Epithelial cell of esophagus (primary cell): Measurements from ENCODE around the gene AFAP1.

Experiments used
- DNase-seq: peaks from one replicate; pipeline ENCODE4 v3.0.0; 2010; ENCODE audit warnings: low read depth
- H3K4me3 ChIP-seq: 2 replicates; pipeline ENCODE4 v1.5.1; 2011; ENCODE audit warnings: mild to moderate bottlenecking, low read length, control low read depth
- CTCF ChIP-seq: IDR thresholded peaks from 2 replicates; pipeline ENCODE4 v1.5.1; 2011; ENCODE audit warnings: low read depth, mild to moderate bottlenecking, low read length, control low read depth, inconsistent platforms; ENCODE audit not compliant: insufficient read depth; ENCODE audit errors: missing control alignments

The AFAP1 gene

DNA sequence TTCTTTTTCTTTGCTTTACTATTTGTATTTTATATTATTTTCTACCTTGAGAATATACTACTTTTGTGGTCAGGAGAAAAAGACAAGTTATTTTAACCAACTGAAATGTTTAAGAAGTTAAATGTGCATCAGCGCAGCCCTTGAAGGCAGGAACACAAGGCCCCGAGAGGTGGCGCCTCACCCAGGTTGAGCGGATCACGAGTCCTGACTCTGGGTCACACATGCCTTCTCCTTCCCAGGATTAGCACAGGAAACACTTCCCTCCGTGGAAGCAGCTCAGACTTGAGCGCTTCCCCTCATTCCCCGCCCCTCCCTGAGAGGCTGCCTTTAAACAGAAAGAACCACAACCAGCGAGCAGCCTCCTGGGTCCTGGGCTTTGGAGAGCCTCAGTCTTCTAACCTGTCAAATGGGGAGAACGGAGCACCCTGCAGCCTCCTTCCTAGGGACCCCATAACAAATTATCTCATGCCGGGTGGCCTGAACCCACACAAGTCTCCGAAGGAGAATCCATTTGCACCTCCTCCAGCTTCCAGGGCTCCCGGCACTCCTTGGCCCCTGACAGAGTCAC lies 217.6 kb downstream of the AFAP1 start:
- no peak for TF ChIP-seq CTCF
- no peak overlapping the region for H3K4me3 ChIP-seq
- DNase-seq = no peak

DNA sequence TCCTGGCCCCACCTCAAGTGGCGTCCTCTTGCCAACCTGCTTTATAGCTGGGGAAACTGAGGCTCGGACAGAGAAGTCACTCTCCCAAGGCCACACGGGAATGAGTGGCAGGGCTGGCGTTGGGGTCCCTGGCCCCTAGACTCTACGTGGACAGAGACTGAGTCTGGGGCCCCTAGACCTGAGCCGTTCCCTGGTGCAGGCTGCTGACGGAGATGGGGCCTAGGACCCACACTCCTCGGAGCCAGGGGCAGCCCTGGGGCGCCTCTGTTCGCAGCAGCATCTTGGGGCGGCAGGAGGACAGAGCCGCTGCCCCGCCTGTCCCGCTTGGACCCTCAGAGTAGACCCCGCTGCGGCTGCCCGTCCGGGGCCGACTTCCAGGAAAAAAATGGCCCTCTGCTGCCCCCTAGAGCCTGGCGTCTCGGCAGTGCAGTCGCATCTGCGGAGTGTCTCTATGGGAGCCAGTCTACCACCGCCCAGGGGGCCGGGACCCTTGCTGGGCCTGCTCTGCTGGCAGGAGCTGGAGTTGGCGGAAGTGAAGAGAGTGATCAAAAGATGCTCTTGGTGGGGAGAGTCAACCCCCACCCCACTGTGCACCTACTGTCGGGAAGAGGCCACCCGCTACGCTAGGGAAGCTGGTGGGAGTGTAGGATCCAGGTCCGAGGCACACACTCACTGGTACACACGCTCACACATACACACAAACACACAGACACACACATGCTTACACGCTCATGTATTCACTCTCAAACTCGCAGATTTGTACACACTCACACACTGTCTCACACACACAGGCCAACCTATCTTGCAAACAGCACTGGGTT lies 220.1 kb downstream of the AFAP1 start:
- TF ChIP-seq CTCF = peak; percentile 62
- H3K4me3 ChIP-seq = no peak overlapping the region
- DNase-seq = peak; percentile 10

DNA sequence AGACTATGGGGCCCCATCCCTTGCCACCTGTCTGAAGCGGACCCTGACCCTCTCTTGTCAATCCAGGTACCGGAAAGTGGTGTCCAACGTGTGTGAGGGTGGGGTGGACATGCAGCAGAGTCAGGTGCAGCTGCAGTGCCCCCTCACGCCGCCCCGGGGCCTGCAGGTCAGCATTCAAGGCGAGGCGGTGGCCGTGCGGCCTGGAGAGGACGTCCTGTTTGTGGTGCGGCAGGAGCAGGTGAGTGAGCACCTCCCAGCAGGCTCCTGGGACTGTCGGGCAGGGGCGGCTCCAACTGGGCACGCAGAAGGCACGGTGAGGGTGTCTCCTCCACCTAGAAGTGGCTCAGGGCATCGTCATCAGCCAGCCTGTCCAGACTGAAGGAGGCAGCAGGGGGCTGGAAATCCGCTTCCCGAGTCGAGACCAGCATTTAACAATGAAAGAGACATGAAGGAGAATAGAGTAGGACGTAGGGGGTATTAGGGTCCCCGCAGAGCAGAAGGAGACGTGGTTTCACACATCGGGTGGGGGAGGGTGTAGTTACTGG lies 221.6 kb downstream of the AFAP1 start:
- TF ChIP-seq CTCF = no peak
- no peak for DNase-seq

GRCh38 chr4:7717161-7717560 lies 222.5 kb downstream of the AFAP1 start:
- no peak for DNase-seq
- H3K4me3 ChIP-seq = no peak overlapping the region

More for the DNA sequence above, 221.6 kb downstream of the AFAP1 start:
- no peak overlapping the region for H3K4me3 ChIP-seq

GRCh38 chr4:7716010-7716721 lies 223.5 kb downstream of the AFAP1 start:
- DNase-seq = no peak
- no peak for TF ChIP-seq CTCF

More at GRCh38 chr4:7717161-7717560, 222.5 kb downstream of the AFAP1 start:
- TF ChIP-seq CTCF = no peak

GRCh38 chr4:7715271-7716009 lies 224.2 kb downstream of the AFAP1 start:
- no peak overlapping the region for H3K4me3 ChIP-seq
- no peak for DNase-seq
- no peak for TF ChIP-seq CTCF

More at GRCh38 chr4:7716010-7716721, 223.5 kb downstream of the AFAP1 start:
- H3K4me3 ChIP-seq = no peak overlapping the region
